ENCODE data around the gene SSUH2. TPM values are rescaled to one million over a fixed set of nuclear protein-coding genes. Genes with fewer than 3 reads are reported as not detected.

The SSUH2 gene
- total RNA-seq, 3 donors from 2014 or later, result 0.15 to 0.33 TPM; not detected in 1

DNA sequence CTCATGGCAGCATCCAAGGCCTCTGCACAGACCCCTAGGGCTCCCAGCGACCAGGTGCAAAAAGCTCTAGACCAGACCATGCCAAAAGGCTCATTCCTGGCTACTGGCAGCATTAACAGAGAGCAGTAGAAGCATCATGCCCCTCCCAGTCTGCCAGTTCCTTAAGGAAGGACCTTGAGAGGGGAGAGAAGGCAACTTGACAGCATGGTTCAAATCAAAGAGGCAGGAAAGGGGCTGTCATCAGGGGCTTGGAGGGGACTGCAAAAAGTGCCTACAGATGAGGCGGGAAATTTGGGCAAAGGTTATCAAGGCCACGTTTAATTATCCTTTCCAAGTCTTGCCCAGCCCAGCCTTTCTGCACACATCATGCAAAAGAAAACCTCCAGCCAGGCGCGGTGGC is 64.7 kb downstream of the SSUH2 start:
- Histone ChIP-seq H3K27ac (no peak overlapping the region), H3K27me3 (no peaks in the 10 kb centered on the region), H3K4me3 (no peak overlapping the region), H3K9me3 (peaks cover 0 to 7% of the 10 kb centered on the region in 2 donors), H3K4me1 (no peaks in the 10 kb centered on the region), H3K36me3 (no peaks in the 10 kb centered on the region)
- DNase-seq (ENCODE audit: low spot score in 2 of 2), result no peak
- TF ChIP-seq POLR2A (IDR thresholded peaks at IDR 0.05) (no peak), POLR2AphosphoS5 (IDR thresholded peaks at IDR 0.05) (no peak)
- TF ChIP-seq, protein P1, sequence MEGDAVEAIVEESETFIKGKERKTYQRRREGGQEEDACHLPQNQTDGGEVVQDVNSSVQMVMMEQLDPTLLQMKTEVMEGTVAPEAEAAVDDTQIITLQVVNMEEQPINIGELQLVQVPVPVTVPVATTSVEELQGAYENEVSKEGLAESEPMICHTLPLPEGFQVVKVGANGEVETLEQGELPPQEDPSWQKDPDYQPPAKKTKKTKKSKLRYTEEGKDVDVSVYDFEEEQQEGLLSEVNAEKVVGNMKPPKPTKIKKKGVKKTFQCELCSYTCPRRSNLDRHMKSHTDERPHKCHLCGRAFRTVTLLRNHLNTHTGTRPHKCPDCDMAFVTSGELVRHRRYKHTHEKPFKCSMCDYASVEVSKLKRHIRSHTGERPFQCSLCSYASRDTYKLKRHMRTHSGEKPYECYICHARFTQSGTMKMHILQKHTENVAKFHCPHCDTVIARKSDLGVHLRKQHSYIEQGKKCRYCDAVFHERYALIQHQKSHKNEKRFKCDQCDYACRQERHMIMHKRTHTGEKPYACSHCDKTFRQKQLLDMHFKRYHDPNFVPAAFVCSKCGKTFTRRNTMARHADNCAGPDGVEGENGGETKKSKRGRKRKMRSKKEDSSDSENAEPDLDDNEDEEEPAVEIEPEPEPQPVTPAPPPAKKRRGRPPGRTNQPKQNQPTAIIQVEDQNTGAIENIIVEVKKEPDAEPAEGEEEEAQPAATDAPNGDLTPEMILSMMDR (IDR thresholded peaks at IDR 0.05), result no peak
- intact Hi-C loops (cut with DNase I; ENCODE audit: low total_unique reads), result no loop called here

DNA sequence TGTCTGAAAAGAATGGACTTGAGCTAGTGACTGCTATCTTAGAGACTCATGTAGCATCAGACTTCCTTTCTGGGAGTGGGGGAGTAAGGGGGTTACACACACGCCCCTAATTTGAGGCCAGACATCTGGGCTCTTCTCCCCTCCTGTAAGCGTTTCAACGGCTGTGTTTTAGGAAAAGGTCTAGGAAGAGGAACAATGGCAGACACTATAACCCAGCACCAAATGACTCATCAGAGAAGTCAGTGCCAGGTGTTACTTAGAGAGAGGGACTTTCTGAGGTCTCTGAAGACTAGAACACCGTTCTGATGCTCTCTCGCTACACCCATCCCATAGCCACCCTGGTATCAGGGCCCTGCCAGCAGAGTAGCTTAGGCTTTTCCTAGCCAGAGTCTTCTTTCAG is 65.5 kb downstream of the SSUH2 start:
- Histone ChIP-seq H3K36me3 (no peaks in the 10 kb centered on the region), H3K4me3 (no peak overlapping the region), H3K4me1 (no peaks in the 10 kb centered on the region), H3K27me3 (no peaks in the 10 kb centered on the region), H3K27ac (no peak overlapping the region), H3K9me3 (peaks cover 0 to 7% of the 10 kb centered on the region in 2 donors)
- intact Hi-C loops (cut with DNase I; ENCODE audit: low total_unique reads), result no loop called here
- no peak for TF ChIP-seq POLR2A (IDR thresholded peaks at IDR 0.05)
- TF ChIP-seq, protein P1 (IDR thresholded peaks at IDR 0.05), result no peak
- TF ChIP-seq POLR2AphosphoS5 (IDR thresholded peaks at IDR 0.05), result no peak
- no peak for DNase-seq (ENCODE audit: low spot score in 2 of 2)

DNA sequence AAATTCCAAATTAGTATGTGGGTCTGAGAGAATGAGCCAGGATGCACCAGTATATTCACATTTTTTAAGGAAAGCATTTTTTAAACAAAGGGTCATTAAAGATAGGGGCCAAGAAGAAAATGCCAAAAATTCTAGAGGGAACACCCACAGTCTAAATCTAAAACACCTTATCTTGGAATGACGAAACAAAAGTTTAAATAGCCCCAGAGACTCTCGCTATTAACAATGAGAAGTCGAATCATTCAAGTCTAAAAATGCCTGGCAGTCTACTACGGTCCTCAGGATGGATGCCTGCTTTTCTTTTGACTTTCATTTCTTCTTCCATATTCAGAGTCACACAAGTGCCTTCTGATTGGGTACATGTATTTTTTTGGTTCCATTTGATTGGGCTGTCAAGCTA is 66.3 kb downstream of the SSUH2 start:
- H3K4me1 ChIP-seq, result no peaks in the 10 kb centered on the region
- H3K27me3 ChIP-seq, result no peaks in the 10 kb centered on the region
- no peak for DNase-seq (ENCODE audit: low spot score in 2 of 2)
- no peak overlapping the region for H3K4me3 ChIP-seq
- intact Hi-C loops (cut with DNase I; ENCODE audit: low total_unique reads), result no loop called here
- H3K9me3 ChIP-seq, result peaks cover 0 to 7% of the 10 kb centered on the region in 2 donors
- no peak overlapping the region for H3K27ac ChIP-seq
- H3K36me3 ChIP-seq, result no peaks in the 10 kb centered on the region
- TF ChIP-seq POLR2AphosphoS5 (IDR thresholded peaks at IDR 0.05) (no peak), POLR2A (IDR thresholded peaks at IDR 0.05) (no peak)
- TF ChIP-seq, protein P1 (IDR thresholded peaks at IDR 0.05), result no peak

DNA sequence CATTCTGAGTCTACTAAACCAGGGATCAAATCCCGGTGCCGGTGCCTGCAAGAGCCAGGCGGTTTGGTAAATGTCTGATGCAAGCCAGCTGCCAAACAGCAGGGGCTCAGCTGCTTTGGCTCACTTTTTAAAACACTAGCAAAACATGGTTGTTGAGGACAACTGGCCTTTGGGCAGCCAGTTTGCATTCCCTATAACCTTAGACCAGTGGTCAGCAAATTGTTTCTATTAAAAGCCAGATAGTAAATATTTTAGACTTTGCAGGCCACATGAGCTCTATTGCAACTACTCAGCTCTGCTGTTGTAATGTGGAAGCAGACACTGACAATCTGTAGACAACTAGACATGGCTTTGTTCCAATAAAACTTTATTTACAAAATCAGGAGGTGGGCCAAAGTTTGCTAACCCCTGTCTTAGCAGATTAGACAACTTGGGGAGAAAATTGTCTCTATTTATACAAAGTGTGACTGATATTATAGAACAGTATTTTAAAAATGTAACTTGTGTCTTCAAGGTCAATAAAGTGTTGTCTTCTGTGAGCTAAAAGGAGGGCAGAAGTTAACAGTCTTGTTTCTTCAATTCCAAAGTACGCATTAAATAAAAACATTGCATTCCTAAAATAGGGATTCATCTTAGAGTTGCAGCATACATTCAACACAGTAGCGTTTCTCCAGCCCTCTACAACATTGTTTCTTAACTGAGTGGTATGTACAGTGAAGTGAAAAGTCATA is 67.6 kb downstream of the SSUH2 start:
- intact Hi-C loops (cut with DNase I; ENCODE audit: low total_unique reads), result no loop called here
- no peaks in the 10 kb centered on the region for H3K36me3 ChIP-seq
- TF ChIP-seq, protein P1 (IDR thresholded peaks at IDR 0.05), result no peak
- no peak for TF ChIP-seq POLR2AphosphoS5 (IDR thresholded peaks at IDR 0.05)
- TF ChIP-seq POLR2A (IDR thresholded peaks at IDR 0.05), result no peak
- no peak for DNase-seq (ENCODE audit: low spot score in 2 of 2)
- H3K27me3 ChIP-seq, result no peaks in the 10 kb centered on the region
- no peak overlapping the region for H3K27ac ChIP-seq
- H3K4me1 ChIP-seq, result no peaks in the 10 kb centered on the region
- H3K4me3 ChIP-seq, result no peak overlapping the region
- H3K9me3 ChIP-seq, result peaks cover 0 to 7% of the 10 kb centered on the region in 2 donors

- H3K27ac ChIP-seq, result no peak overlapping the region
- no peak overlapping the region for H3K4me3 ChIP-seq
- no peak for DNase-seq (ENCODE audit: low spot score in 2 of 2)
Measured at GRCh38 chr3:8576436-8576835, 68.2 kb downstream of the SSUH2 start.

More at GRCh38 chr3:8576436-8576835, 68.2 kb downstream of the SSUH2 start:
- TF ChIP-seq POLR2AphosphoS5 (IDR thresholded peaks at IDR 0.05) (no peak), POLR2A (IDR thresholded peaks at IDR 0.05) (no peak)
- TF ChIP-seq, protein P1 (IDR thresholded peaks at IDR 0.05), result no peak
- H3K4me1 ChIP-seq, result no peaks in the 10 kb centered on the region
- H3K36me3 ChIP-seq, result no peaks in the 10 kb centered on the region
- H3K27me3 ChIP-seq, result no peaks in the 10 kb centered on the region
- H3K9me3 ChIP-seq, result peaks cover 0 to 7% of the 10 kb centered on the region in 2 donors
- intact Hi-C loops (cut with DNase I; ENCODE audit: low total_unique reads), result no loop called here
